ENCODE data around the gene USP31. TPM values are rescaled to one million over a fixed set of nuclear protein-coding genes. Genes with fewer than 3 reads are reported as not detected.

The USP31 gene
- total RNA-seq, 2 experiments from 2014 or later: 7.0 to 7.1 TPM

GRCh38 chr16:23071196-23072083 lies 77.8 kb downstream of the USP31 start:
- DNase-seq (no peak), ATAC-seq (no peak)
- CTCF ChIA-PET: interaction anchor here (0.7 to 1.2 kb wide), 4 partner anchors 86 to 1780 kb away, joined by 3 to 4 read pairs (median 3); no protein-coding TSS in a partner anchor
- H3K27me3 Mint-ChIP-seq: no peaks in the 10 kb centered on the region
- H3K36me3 Mint-ChIP-seq: peaks cover 4% of the 10 kb centered on the region
- no peaks in the 10 kb centered on the region for H3K9me3 Mint-ChIP-seq (ENCODE audit: low read depth)
- H3K4me1 Mint-ChIP-seq: no peaks in the 10 kb centered on the region
- no peak overlapping the region for H3K4me3 Mint-ChIP-seq
- H3K27ac Mint-ChIP-seq: no peak overlapping the region

- CTCF ChIA-PET: no interaction called here
- H3K4me3 Mint-ChIP-seq: no peak overlapping the region
- H3K27ac Mint-ChIP-seq: no peak overlapping the region
Measured at GRCh38 chr16:23069844-23070243, 79.4 kb downstream of the USP31 start.

DNA sequence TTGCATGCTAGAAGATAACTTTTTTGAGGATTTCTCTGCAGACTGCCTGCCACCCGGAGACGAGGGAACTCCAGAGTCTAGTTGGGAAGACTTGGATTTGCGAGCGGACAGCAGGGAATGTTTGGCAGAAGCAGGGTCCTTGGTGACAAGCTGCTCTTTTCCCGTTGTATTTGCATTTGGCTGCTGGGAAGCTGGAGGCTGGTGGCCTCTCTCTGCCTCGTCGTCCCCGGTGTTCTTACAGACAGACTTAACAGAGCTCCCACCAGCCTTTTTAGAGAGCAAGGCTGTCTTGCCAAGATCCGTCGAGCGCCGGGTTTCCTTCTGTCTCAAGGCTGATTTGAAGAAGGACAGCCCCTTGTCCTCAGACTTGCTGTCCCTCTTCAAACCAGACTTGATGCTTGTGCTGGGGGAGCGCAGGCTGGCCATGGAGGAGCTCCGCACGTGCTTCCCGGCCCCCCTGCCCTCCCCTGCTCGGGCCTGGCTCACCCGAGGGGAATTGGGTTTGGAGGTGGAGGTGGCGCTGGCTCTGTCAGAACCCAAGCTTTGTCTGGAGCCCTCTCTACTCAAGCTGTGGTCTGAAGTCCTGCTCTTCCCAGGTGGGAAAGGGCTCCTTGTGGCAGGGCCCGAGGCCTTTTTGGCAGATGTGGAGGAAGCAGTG lies 81.0 kb downstream of the USP31 start:
- ATAC-seq (no peak), DNase-seq (no peak)
- CTCF ChIA-PET: interaction anchor here (1.7 kb wide), 1 partner anchor 9 kb away, joined by 4 read pairs; no protein-coding TSS in a partner anchor
- Mint-ChIP-seq H3K4me3 (no peak overlapping the region), H3K4me1 (peaks cover 19% of the 10 kb centered on the region), H3K36me3 (peaks cover 3% of the 10 kb centered on the region), H3K27me3 (no peaks in the 10 kb centered on the region), H3K27ac (no peak overlapping the region), H3K9me3 (ENCODE audit: low read depth) (no peaks in the 10 kb centered on the region)

More at GRCh38 chr16:23069844-23070243, 79.4 kb downstream of the USP31 start:
- H3K27me3 Mint-ChIP-seq: no peaks in the 10 kb centered on the region
- peaks cover 6% of the 10 kb centered on the region for H3K4me1 Mint-ChIP-seq
- ATAC-seq: no peak
- H3K36me3 Mint-ChIP-seq: peaks cover 3% of the 10 kb centered on the region
- DNase-seq: no peak
- no peaks in the 10 kb centered on the region for H3K9me3 Mint-ChIP-seq (ENCODE audit: low read depth)

- no peak for ATAC-seq
- CTCF ChIA-PET: no interaction called here
- H3K27me3 Mint-ChIP-seq: no peaks in the 10 kb centered on the region
Measured at GRCh38 chr16:23066676-23067075, 82.6 kb downstream of the USP31 start.

GRCh38 chr16:23064639-23065038 lies 84.6 kb downstream of the USP31 start:
- peaks cover 21% of the 10 kb centered on the region for H3K4me1 Mint-ChIP-seq
- peaks cover 3% of the 10 kb centered on the region for H3K36me3 Mint-ChIP-seq
- ATAC-seq (peak; percentile 52), DNase-seq (peak; percentile 43)
- CTCF ChIA-PET: interaction anchor here (0.6 kb wide), 1 partner anchor 1224 kb away, joined by 3 read pairs; no protein-coding TSS in a partner anchor
- H3K27ac Mint-ChIP-seq: peak overlapping the region; percentile 30
- no peaks in the 10 kb centered on the region for H3K9me3 Mint-ChIP-seq (ENCODE audit: low read depth)
- peak overlapping the region; percentile 3 for H3K4me3 Mint-ChIP-seq
- no peaks in the 10 kb centered on the region for H3K27me3 Mint-ChIP-seq

More at GRCh38 chr16:23066676-23067075, 82.6 kb downstream of the USP31 start:
- no peaks in the 10 kb centered on the region for H3K9me3 Mint-ChIP-seq (ENCODE audit: low read depth)
- no peak overlapping the region for H3K4me3 Mint-ChIP-seq
- DNase-seq: no peak
- H3K4me1 Mint-ChIP-seq: peaks cover 19% of the 10 kb centered on the region
- no peak overlapping the region for H3K27ac Mint-ChIP-seq
- H3K36me3 Mint-ChIP-seq: peaks cover 3% of the 10 kb centered on the region

DNA sequence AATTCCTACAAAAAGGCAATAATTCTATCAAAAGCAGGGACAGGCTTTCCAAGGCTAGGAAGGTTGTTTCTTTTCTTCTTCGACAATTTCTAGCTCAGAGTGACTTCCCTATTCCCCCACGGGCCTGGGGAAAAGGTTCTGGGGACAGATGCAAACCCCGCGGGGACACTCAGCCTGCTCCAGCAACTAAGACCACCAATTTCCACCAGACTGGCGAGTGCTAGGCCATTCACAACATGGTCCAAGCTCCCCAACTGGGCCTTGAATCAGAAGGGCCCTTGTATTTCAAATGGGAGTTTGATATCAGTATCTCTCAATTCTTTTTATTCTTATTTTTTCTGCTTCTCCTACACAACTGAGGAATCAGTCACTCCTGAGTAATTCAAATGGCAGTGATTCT lies 86.7 kb downstream of the USP31 start:
- no peaks in the 10 kb centered on the region for H3K27me3 Mint-ChIP-seq
- DNase-seq (no peak), ATAC-seq (no peak)
- no peak overlapping the region for H3K27ac Mint-ChIP-seq
- CTCF ChIA-PET: interaction anchor here (1.3 kb wide), 1 partner anchor 9 kb away, joined by 3 read pairs; no protein-coding TSS in a partner anchor
- no peaks in the 10 kb centered on the region for H3K36me3 Mint-ChIP-seq
- no peaks in the 10 kb centered on the region for H3K9me3 Mint-ChIP-seq (ENCODE audit: low read depth)
- H3K4me1 Mint-ChIP-seq: peaks cover 21% of the 10 kb centered on the region
- H3K4me3 Mint-ChIP-seq: no peak overlapping the region

- Mint-ChIP-seq H3K4me3 (no peak overlapping the region), H3K27me3 (peaks cover 5% of the 10 kb centered on the region), H3K36me3 (no peaks in the 10 kb centered on the region), H3K27ac (no peak overlapping the region), H3K4me1 (peaks cover 21% of the 10 kb centered on the region), H3K9me3 (ENCODE audit: low read depth) (no peaks in the 10 kb centered on the region)
- no peak for ATAC-seq
- no peak for DNase-seq
- CTCF ChIA-PET: no interaction called here
Measured at GRCh38 chr16:23061669-23062068, 87.6 kb downstream of the USP31 start.

GRCh38 chr16:23060458-23061320 lies 88.6 kb downstream of the USP31 start:
- peak; percentile 70 for ATAC-seq
- peaks cover 9% of the 10 kb centered on the region for H3K27me3 Mint-ChIP-seq
- CTCF ChIA-PET: interaction anchor here (0.6 kb wide), 1 partner anchor 120 kb away, joined by 3 read pairs; no protein-coding TSS in a partner anchor
- no peak overlapping the region for H3K4me3 Mint-ChIP-seq
- peaks cover 21% of the 10 kb centered on the region for H3K4me1 Mint-ChIP-seq
- H3K36me3 Mint-ChIP-seq: no peaks in the 10 kb centered on the region
- no peaks in the 10 kb centered on the region for H3K9me3 Mint-ChIP-seq (ENCODE audit: low read depth)
- peak; percentile 68 for DNase-seq
- H3K27ac Mint-ChIP-seq: no peak overlapping the region

GRCh38 chr16:23059433-23059832 lies 89.8 kb downstream of the USP31 start:
- Mint-ChIP-seq H3K4me1 (peaks cover 12% of the 10 kb centered on the region), H3K9me3 (ENCODE audit: low read depth) (no peaks in the 10 kb centered on the region), H3K4me3 (no peak overlapping the region), H3K27me3 (peaks cover 12% of the 10 kb centered on the region), H3K36me3 (no peaks in the 10 kb centered on the region), H3K27ac (no peak overlapping the region)
- CTCF ChIA-PET: interaction anchor here (1.3 to 2.1 kb wide), 2 partner anchors 9 to 375 kb away, joined by 4 to 5 read pairs; no protein-coding TSS in a partner anchor
- ATAC-seq: no peak
- DNase-seq: no peak

- Mint-ChIP-seq H3K27ac (no peak overlapping the region), H3K27me3 (peaks cover 15% of the 10 kb centered on the region), H3K4me3 (no peak overlapping the region), H3K9me3 (ENCODE audit: low read depth) (no peaks in the 10 kb centered on the region), H3K36me3 (no peaks in the 10 kb centered on the region), H3K4me1 (peaks cover 4% of the 10 kb centered on the region)
- CTCF ChIA-PET: interaction anchor here (1.3 to 2.1 kb wide), 2 partner anchors 10 to 376 kb away, joined by 4 to 5 read pairs; no protein-coding TSS in a partner anchor
- no peak for ATAC-seq
- no peak for DNase-seq
Measured at GRCh38 chr16:23058576-23058975, 90.7 kb downstream of the USP31 start.

DNA sequence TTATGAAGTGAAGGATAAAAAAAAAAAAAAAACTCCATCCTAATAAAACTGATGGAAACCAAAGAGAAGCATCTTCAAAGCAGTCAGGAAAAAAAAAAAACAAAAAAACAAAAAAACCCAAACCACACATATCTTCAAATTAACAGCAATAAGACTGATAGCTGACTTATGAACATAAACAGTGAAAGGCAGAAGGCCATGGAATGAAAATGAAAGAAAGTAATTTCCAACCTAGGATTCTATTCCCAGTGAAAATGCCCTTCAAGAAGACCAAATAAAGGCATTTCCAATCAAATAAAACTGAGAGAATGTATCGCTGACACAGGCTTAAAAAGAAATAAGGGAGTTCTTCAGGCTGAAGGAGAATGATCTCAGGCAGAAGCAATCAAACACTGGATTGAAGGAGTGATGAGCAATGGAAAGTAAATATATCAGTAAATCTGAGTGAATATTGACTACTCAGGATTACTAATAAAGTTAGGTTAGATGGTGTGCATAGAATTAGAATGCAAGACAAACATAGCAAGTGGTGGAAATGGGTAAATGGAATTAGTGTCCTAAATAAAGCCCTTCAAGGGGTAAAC lies 92.1 kb downstream of the USP31 start:
- no peak for ATAC-seq
- Mint-ChIP-seq H3K4me1 (peaks cover 2% of the 10 kb centered on the region), H3K27me3 (peaks cover 22% of the 10 kb centered on the region), H3K36me3 (no peaks in the 10 kb centered on the region), H3K4me3 (no peak overlapping the region), H3K27ac (no peak overlapping the region), H3K9me3 (ENCODE audit: low read depth) (no peaks in the 10 kb centered on the region)
- no peak for DNase-seq
- CTCF ChIA-PET: interaction anchor here (0.6 kb wide), 1 partner anchor 37 kb away, joined by 3 read pairs; no protein-coding TSS in a partner anchor

GRCh38 chr16:23055481-23055880 lies 93.8 kb downstream of the USP31 start:
- Mint-ChIP-seq H3K36me3 (no peaks in the 10 kb centered on the region), H3K4me1 (peaks cover under 1% of the 10 kb centered on the region), H3K4me3 (no peak overlapping the region), H3K9me3 (ENCODE audit: low read depth) (no peaks in the 10 kb centered on the region), H3K27ac (no peak overlapping the region), H3K27me3 (peaks cover 28% of the 10 kb centered on the region)
- DNase-seq (no peak), ATAC-seq (no peak)
- CTCF ChIA-PET: no interaction called here

Measured in activated CD8-positive, alpha-beta memory T cell treated with anti-CD3 and anti-CD28 coated beads, Interleukin-2, amount 10 ng/mL, durations not matched to agents 7 days and 5 days (primary cell).